Measurements from ENCODE around the gene CALB2.
A peak's percentile ranks its signal among the peaks of the same experiment; 100 is the strongest.
"Not testable (repeated sequence)": the region's sequence is repeated elsewhere in the genome, so short reads cannot be mapped to it uniquely, and the experiment has no call there.

Gene CALB2

GRCh38 chr16:71353736-71354135 is 4.8 kb upstream of the CALB2 start:
- DNase-seq, result no peak

- no peak for DNase-seq
Observed at GRCh38 chr16:71354156-71354555, 4.4 kb upstream of the CALB2 start.

GRCh38 chr16:71356051-71356740 is 2.3 kb upstream of the CALB2 start:
- DNase-seq, result no peak

GRCh38 chr16:71356936-71357335 is 1.6 kb upstream of the CALB2 start:
- not testable (repeated sequence) for DNase-seq

GRCh38 chr16:71357681-71358080 is 842 bp upstream of the CALB2 start:
- no peak for DNase-seq

- no peak for DNase-seq
Observed at GRCh38 chr16:71359431-71359830, 908 bp downstream of the CALB2 start.

GRCh38 chr16:71360378-71360777 is 1.9 kb downstream of the CALB2 start:
- DNase-seq, result no peak

GRCh38 chr16:71364133-71364681 is 5.7 kb downstream of the CALB2 start:
- peak; percentile 82 for DNase-seq

- no peak for DNase-seq
Observed at GRCh38 chr16:71365021-71365420, 6.5 kb downstream of the CALB2 start.

- no peak for DNase-seq
Observed at GRCh38 chr16:71367241-71367976, 8.9 kb downstream of the CALB2 start.

- no peak for DNase-seq
Observed at GRCh38 chr16:71368958-71369357, 10.4 kb downstream of the CALB2 start.

GRCh38 chr16:71369494-71369893 is 11.0 kb downstream of the CALB2 start:
- DNase-seq, result no peak

GRCh38 chr16:71371237-71371636 is 12.7 kb downstream of the CALB2 start:
- no peak for DNase-seq

GRCh38 chr16:71373073-71373472 is 14.6 kb downstream of the CALB2 start:
- DNase-seq, result no peak

GRCh38 chr16:71376465-71377157 is 18.1 kb downstream of the CALB2 start:
- DNase-seq, result no peak

- no peak for DNase-seq
Observed at GRCh38 chr16:71379711-71380110, 21.2 kb downstream of the CALB2 start.

GRCh38 chr16:71380831-71381230 is 22.3 kb downstream of the CALB2 start:
- no peak for DNase-seq

- no peak for DNase-seq
Observed at GRCh38 chr16:71383054-71383773, 24.7 kb downstream of the CALB2 start.

GRCh38 chr16:71384073-71384724 is 25.7 kb downstream of the CALB2 start:
- no peak for DNase-seq

GRCh38 chr16:71387045-71387871 is 28.7 kb downstream of the CALB2 start:
- no peak for DNase-seq

GRCh38 chr16:71389330-71389729 is 30.8 kb downstream of the CALB2 start:
- DNase-seq, result no peak
